H9 (cell line): Measurements from ENCODE around the gene PTPRN2. TPM values are rescaled to one million over a fixed set of nuclear protein-coding genes. Genes with fewer than 3 reads are reported as not detected.

Experiments
- DNase-seq: peaks from one replicate; pipeline ENCODE4 v3.0.0-alpha.2; 2017
- H2AFZ ChIP-seq: one replicate; pipeline ENCODE4 v1.6.1; 2013; ENCODE audit warnings: mild to moderate bottlenecking, low read length, control low read depth, moderate library complexity
- H2AK5ac ChIP-seq: 2 replicates; pipeline ENCODE4 v1.6.1; 2013; ENCODE audit warnings: low read length, control low read depth, mixed read lengths; ENCODE audit not compliant: insufficient read length
- H2BK120ac ChIP-seq: one replicate; pipeline ENCODE4 v1.6.1; 2013; ENCODE audit warnings: low read depth, mild to moderate bottlenecking, low read length, control low read depth, inconsistent platforms; ENCODE audit not compliant: poor library complexity, severe bottlenecking
- H2BK12ac ChIP-seq: 2 replicates; pipeline ENCODE4 v1.6.1; 2013; ENCODE audit warnings: low read length, control low read depth, mixed read lengths, low read depth; ENCODE audit not compliant: insufficient read length
- H2BK15ac ChIP-seq: 2 replicates; pipeline ENCODE4 v1.6.1; 2013; ENCODE audit warnings: low read depth, low read length, control low read depth
- H2BK20ac ChIP-seq: one replicate; pipeline ENCODE4 v1.6.1; 2013; ENCODE audit warnings: low read depth, mild to moderate bottlenecking, low read length, control low read depth, inconsistent platforms; ENCODE audit not compliant: poor library complexity, severe bottlenecking
- H2BK5ac ChIP-seq: 2 replicates; pipeline ENCODE4 v1.6.1; 2013; ENCODE audit warnings: low read length, control low read depth, mixed read lengths; ENCODE audit not compliant: insufficient read length
- H3K14ac ChIP-seq: 2 replicates; pipeline ENCODE4 v1.6.1; 2013; ENCODE audit warnings: low read length, control low read depth; ENCODE audit not compliant: insufficient read depth
- H3K18ac ChIP-seq: 2 replicates; pipeline ENCODE4 v1.6.1; 2013; ENCODE audit warnings: low read depth, mild to moderate bottlenecking, mixed read lengths, low read length, control low read depth; ENCODE audit not compliant: insufficient read length
- H3K23ac ChIP-seq: 2 replicates; pipeline ENCODE4 v1.6.1; 2013; ENCODE audit warnings: low read length, control low read depth, mixed read lengths, low read depth; ENCODE audit not compliant: insufficient read length
- H3K23me2 ChIP-seq: 2 replicates; pipeline ENCODE4 v1.6.1; 2013; ENCODE audit warnings: low read depth, mild to moderate bottlenecking, mixed read lengths, low read length, control low read depth; ENCODE audit not compliant: insufficient read length, poor library complexity, severe bottlenecking
- H3K27ac ChIP-seq: 2 replicates; pipeline ENCODE4 v1.5.1; 2013; ENCODE audit warnings: low read length, control low read depth, mixed read lengths, low read depth; ENCODE audit not compliant: insufficient read length
- H3K27me3 ChIP-seq: 2 replicates; pipeline ENCODE4 v1.6.1; 2013; ENCODE audit warnings: low read length, control low read depth, inconsistent platforms; ENCODE audit not compliant: insufficient read depth
- H3K4ac ChIP-seq: 2 replicates; pipeline ENCODE4 v1.6.1; 2013; ENCODE audit warnings: low read depth, mild to moderate bottlenecking, control low read depth, inconsistent platforms, low read length, moderate library complexity
- H3K4me1 ChIP-seq: 2 replicates; pipeline ENCODE4 v1.6.1; 2013; ENCODE audit warnings: low read length, control low read depth, inconsistent platforms; ENCODE audit not compliant: insufficient read depth
- H3K4me2 ChIP-seq: 2 replicates; pipeline ENCODE4 v1.6.1; 2013; ENCODE audit warnings: low read length, control low read depth, mixed read lengths; ENCODE audit not compliant: insufficient read length, insufficient read depth
- H3K56ac ChIP-seq: 2 replicates; pipeline ENCODE4 v1.6.1; 2013; ENCODE audit warnings: low read depth, mild to moderate bottlenecking, mixed read lengths, low read length, control low read depth; ENCODE audit not compliant: insufficient read length
- H3K79me1 ChIP-seq: 2 replicates; pipeline ENCODE4 v1.6.1; 2013; ENCODE audit warnings: low read depth, mild to moderate bottlenecking, moderate library complexity, low read length, control low read depth, inconsistent platforms; ENCODE audit not compliant: insufficient read depth, poor library complexity, severe bottlenecking
- H3K79me2 ChIP-seq: 2 replicates; pipeline ENCODE4 v1.6.1; 2013; ENCODE audit warnings: low read length, control low read depth, inconsistent platforms; ENCODE audit not compliant: insufficient read depth
- H3K9ac ChIP-seq: 2 replicates; pipeline ENCODE4 v1.6.1; 2013; ENCODE audit warnings: low read length, control low read depth, mixed read lengths; ENCODE audit not compliant: insufficient read length; ENCODE audit errors: extremely low read depth
- H3K9me3 ChIP-seq: one replicate; pipeline ENCODE4 v1.6.1; 2013; ENCODE audit warnings: low read depth, low read length, inconsistent platforms; ENCODE audit not compliant: control insufficient read depth
- H3T11ph ChIP-seq: one replicate; pipeline ENCODE4 v1.6.1; 2013; ENCODE audit warnings: mild to moderate bottlenecking, low read length, control low read depth, inconsistent platforms
- H4K20me1 ChIP-seq: one replicate; pipeline ENCODE4 v1.6.1; 2013; ENCODE audit not compliant: control insufficient read depth, insufficient read length, insufficient read depth
- H4K5ac ChIP-seq: 2 replicates; pipeline ENCODE4 v1.6.1; 2013; ENCODE audit warnings: low read depth, mild to moderate bottlenecking, mixed read lengths, low read length, control low read depth; ENCODE audit not compliant: insufficient read length
- H4K8ac ChIP-seq: replicated peaks from 2 replicates; pipeline ENCODE4 v1.6.1; 2013; ENCODE audit warnings: low read length, control low read depth, mixed read lengths, low read depth; ENCODE audit not compliant: insufficient read length
- H4K91ac ChIP-seq: 2 replicates; pipeline ENCODE4 v1.6.1; 2013; ENCODE audit warnings: low read depth, mild to moderate bottlenecking, moderate library complexity, mixed read lengths, low read length, control low read depth; ENCODE audit not compliant: insufficient read length
- H3K27ac Mint-ChIP-seq, 3 experiments: 2 replicates in 2 of 3; 3 replicates in 1 of 3; pipeline ENCODE4 v1.8.0; 2020 to 2021; ENCODE audit warnings: mixed read lengths in 3 of 3, mild to moderate bottlenecking in 1 of 3, moderate library complexity in 1 of 3
- H3K27me3 Mint-ChIP-seq: 2 replicates; pipeline ENCODE4 v1.8.0; 2021; ENCODE audit warnings: low read depth, mild to moderate bottlenecking, moderate library complexity, mixed read lengths
- H3K36me3 Mint-ChIP-seq, 3 experiments: 2 replicates in 2 of 3; 3 replicates in 1 of 3; pipeline ENCODE4 v1.8.0; 2020 to 2021; ENCODE audit warnings: low read depth in 3 of 3, mixed read lengths in 3 of 3; ENCODE audit not compliant: insufficient read depth in 1 of 3
- H3K4me1 Mint-ChIP-seq, 2 experiments: 2 replicates each; pipeline ENCODE4 v1.8.0; 2020; ENCODE audit warnings: mixed read lengths in 2 of 2
- H3K4me3 Mint-ChIP-seq, 2 experiments: 2 replicates in 1 of 2; 3 replicates in 1 of 2; pipeline ENCODE4 v1.8.0; 2020 to 2021; ENCODE audit warnings: mild to moderate bottlenecking in 2 of 2, mixed read lengths in 2 of 2, moderate library complexity in 1 of 2
- H3K9me3 Mint-ChIP-seq, 2 experiments: 2 replicates in 1 of 2; 3 replicates in 1 of 2; pipeline ENCODE4 v1.8.0; 2020; ENCODE audit warnings: mild to moderate bottlenecking in 2 of 2, mixed read lengths in 2 of 2, moderate library complexity in 1 of 2
- WGBS: extraction: QIAGEN DNeasy Blood & Tissue Kit; methylation state at CpG from one replicate; pipeline ENCODE4 v1.1.7; 2013; ENCODE audit warnings: missing lambda C conversion rate, low lambda C conversion rate, mixed read lengths; ENCODE audit not compliant: insufficient read length; ENCODE audit errors: extremely low coverage; 5-methylcytosine and 5-hydroxymethylcytosine counted together
- total RNA-seq: library from RNA; stranded (reverse); gene quantifications from 2 replicates; pipeline ENCODE4 v1.2.1, GENCODE V29; 2021
- TF ChIP-seq, protein P1 (sequence below): fragments of 200-600 bp; sonication (generic); conservative IDR thresholded peaks from 3 replicates; pipeline ENCODE4 v1.8.0; 2021; ENCODE audit warnings: antibody characterized with exemption, mild to moderate bottlenecking

Gene PTPRN2
- total RNA-seq, 1 experiment from 2014 or later: 5.2 TPM

DNA sequence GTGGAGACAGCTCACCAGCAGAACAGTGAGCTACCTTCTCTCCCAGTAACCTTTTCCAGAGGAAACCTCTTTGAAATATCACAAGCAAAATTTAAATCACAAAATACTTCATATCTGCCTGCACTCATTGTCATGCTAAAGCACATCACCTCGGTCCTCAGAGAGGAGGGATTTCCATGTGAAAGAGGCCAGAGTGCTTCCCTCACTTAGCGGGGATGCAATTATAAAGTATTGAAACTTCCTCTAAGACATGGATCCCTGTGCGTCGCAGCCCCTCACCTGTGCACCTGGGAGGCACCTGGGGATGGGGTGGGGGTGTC is 792.9 kb downstream of the PTPRN2 start:
- Histone ChIP-seq H3T11ph (no peak overlapping the region), H3K4me1 (peaks cover 6% of the 10 kb centered on the region; the same call in 1 of the 2 replicates), H3K4me2 (peak overlapping the region; percentile 45), H4K5ac (no peak overlapping the region), H3K27ac (peak overlapping the region; percentile 70), H3K23ac (no peak overlapping the region), H2BK12ac (no peak overlapping the region), H2BK5ac (no peak overlapping the region), H2BK120ac (no peak overlapping the region), H3K79me2 (no peaks in the 10 kb centered on the region), H3K9ac (no peak overlapping the region), H2AFZ (no peak overlapping the region), H2BK15ac (no peak overlapping the region), H2BK20ac (no peak overlapping the region), H3K18ac (no peak overlapping the region), H3K79me1 (no peaks in the 10 kb centered on the region), H3K27me3 (no peaks in the 10 kb centered on the region; the same call in 1 of the 2 replicates), H3K23me2 (no peaks in the 10 kb centered on the region), H3K4ac (no peak overlapping the region), H3K56ac (no peak overlapping the region), H4K20me1 (no peaks in the 10 kb centered on the region), H3K14ac (no peak overlapping the region), H4K8ac (no peak overlapping the region), H3K9me3 (no peaks in the 10 kb centered on the region), H2AK5ac (no peak overlapping the region), H4K91ac (no peak overlapping the region)
- Mint-ChIP-seq H3K27ac (peak overlapping the region in 2 of 3 experiments; percentile 86 to 97; a peak in 5 of 7 replicates), H3K27me3 (peaks cover 6% of the 10 kb centered on the region), H3K4me1 (peaks cover 41 to 47% of the 10 kb centered on the region in 2 experiments), H3K4me3 (peak overlapping the region; percentile 6 to 56; a peak in 2 of 5 replicates), H3K9me3 (no peaks in the 10 kb centered on the region), H3K36me3 (peaks cover 0 to 10% (median 0%) of the 10 kb centered on the region in 3 experiments; a peak in 4 of 7 replicates)
- TF ChIP-seq, protein P1, sequence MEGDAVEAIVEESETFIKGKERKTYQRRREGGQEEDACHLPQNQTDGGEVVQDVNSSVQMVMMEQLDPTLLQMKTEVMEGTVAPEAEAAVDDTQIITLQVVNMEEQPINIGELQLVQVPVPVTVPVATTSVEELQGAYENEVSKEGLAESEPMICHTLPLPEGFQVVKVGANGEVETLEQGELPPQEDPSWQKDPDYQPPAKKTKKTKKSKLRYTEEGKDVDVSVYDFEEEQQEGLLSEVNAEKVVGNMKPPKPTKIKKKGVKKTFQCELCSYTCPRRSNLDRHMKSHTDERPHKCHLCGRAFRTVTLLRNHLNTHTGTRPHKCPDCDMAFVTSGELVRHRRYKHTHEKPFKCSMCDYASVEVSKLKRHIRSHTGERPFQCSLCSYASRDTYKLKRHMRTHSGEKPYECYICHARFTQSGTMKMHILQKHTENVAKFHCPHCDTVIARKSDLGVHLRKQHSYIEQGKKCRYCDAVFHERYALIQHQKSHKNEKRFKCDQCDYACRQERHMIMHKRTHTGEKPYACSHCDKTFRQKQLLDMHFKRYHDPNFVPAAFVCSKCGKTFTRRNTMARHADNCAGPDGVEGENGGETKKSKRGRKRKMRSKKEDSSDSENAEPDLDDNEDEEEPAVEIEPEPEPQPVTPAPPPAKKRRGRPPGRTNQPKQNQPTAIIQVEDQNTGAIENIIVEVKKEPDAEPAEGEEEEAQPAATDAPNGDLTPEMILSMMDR: no peak
- no peak for DNase-seq
- no CpG with 5 or more reads among the region's 4 CpGs for WGBS
